Keratinocyte (primary cell): ENCODE data around the gene LIM2. TPM values are rescaled to one million over a fixed set of nuclear protein-coding genes. Genes with fewer than 3 reads are reported as not detected.

Source experiments
- DNase-seq: peaks from one replicate; pipeline ENCODE4 v3.0.0-alpha.2; 2011; ENCODE audit warnings: low read depth, missing footprints, low spot score
- FAIRE-seq: peaks from 2 replicates; lab custom pipeline; 2011; peaks lifted over from hg19 to GRCh38; lab: Jason Lieb, UNC
- H2AFZ ChIP-seq: 2 replicates; pipeline ENCODE4 v1.6.0; 2012; ENCODE audit warnings: low read length, control low read depth, inconsistent platforms; ENCODE audit not compliant: control insufficient read depth
- H3K27ac ChIP-seq: 2 replicates; pipeline ENCODE4 v1.5.1; 2011; ENCODE audit warnings: low read length; ENCODE audit not compliant: control insufficient read depth, insufficient read depth
- H3K27me3 ChIP-seq: 3 replicates; pipeline ENCODE4 v1.6.0; 2011; ENCODE audit warnings: low read length; ENCODE audit not compliant: control insufficient read depth, insufficient read depth; ENCODE audit errors: extremely low read depth
- H3K36me3 ChIP-seq, 2 experiments: 2 replicates in 1 of 2; 3 replicates in 1 of 2; pipeline ENCODE4 v1.5.1; 2011; ENCODE audit warnings: low read length in 2 of 2, mild to moderate bottlenecking in 1 of 2; ENCODE audit not compliant: control insufficient read depth in 2 of 2, insufficient read depth in 2 of 2; ENCODE audit errors: extremely low read depth in 1 of 2
- H3K4me1 ChIP-seq: 3 replicates; pipeline ENCODE4 v1.5.1; 2011; ENCODE audit warnings: low read length; ENCODE audit not compliant: control insufficient read depth, insufficient read depth; ENCODE audit errors: extremely low read depth
- H3K4me2 ChIP-seq: 3 replicates; pipeline ENCODE4 v1.6.0; 2011; ENCODE audit warnings: low read depth, low read length; ENCODE audit not compliant: control insufficient read depth, insufficient read depth; ENCODE audit errors: extremely low read depth
- H3K4me3 ChIP-seq, 3 experiments: fragments of 200-600 bp in 1 of 3; sonication (generic) in 1 of 3; 2 replicates in 2 of 3; 3 replicates in 1 of 3; pipeline ENCODE4 v1.5.1; 2011 to 2016; ENCODE audit warnings: low read length in 3 of 3, mild to moderate bottlenecking in 3 of 3, control low read depth in 2 of 3, inconsistent platforms in 1 of 3, low read depth in 1 of 3, mixed read lengths in 1 of 3, mixed run types in 1 of 3, moderate library complexity in 1 of 3; ENCODE audit not compliant: control insufficient read depth in 2 of 3, insufficient read depth in 2 of 3; ENCODE audit errors: extremely low read depth in 1 of 3
- H3K79me2 ChIP-seq: 2 replicates; pipeline ENCODE4 v1.6.0; 2012; ENCODE audit warnings: low read length; ENCODE audit not compliant: control insufficient read depth, insufficient read depth
- H3K9ac ChIP-seq: 3 replicates; pipeline ENCODE4 v1.6.0; 2011; ENCODE audit warnings: low read length; ENCODE audit not compliant: control insufficient read depth, insufficient read depth; ENCODE audit errors: extremely low read depth
- H3K9me1 ChIP-seq: 3 replicates; pipeline ENCODE4 v1.6.0; 2011; ENCODE audit warnings: low read length; ENCODE audit not compliant: control insufficient read depth, insufficient read depth; ENCODE audit errors: extremely low read depth
- H3K9me3 ChIP-seq: 2 replicates; pipeline ENCODE4 v1.5.1; 2012; ENCODE audit warnings: low read depth, low read length; ENCODE audit not compliant: control insufficient read depth
- H4K20me1 ChIP-seq: 3 replicates; pipeline ENCODE4 v1.6.0; 2011; ENCODE audit warnings: low read length; ENCODE audit not compliant: control insufficient read depth, insufficient read depth; ENCODE audit errors: extremely low read depth
- EZH2 ChIP-seq: IDR thresholded peaks from one replicate; pipeline ENCODE4 v1.6.1; 2012; ENCODE audit warnings: inconsistent platforms, mild to moderate bottlenecking, low read length, moderate library complexity
- dilution Hi-C: fragments of 300-500 bp; cut with MboI; formaldehyde crosslinking; loops from one replicate; pipeline ENCODE4 v1.7.0; 2020; ENCODE audit warnings: low sequenced_read_pairs; ENCODE audit not compliant: extremely low pct_ligation_motif_present
- polyA plus RNA-seq, 5 experiments: library from polyadenylated mRNA; depleted of rRNA in 3 of 5; stranded (reverse) in 3 of 5; stranded (forward) in 1 of 5; unstranded in 1 of 5; fragments of >200 nt; gene quantifications; 1 replicate in 1 of 5; 2 replicates in 3 of 5; 3 replicates in 1 of 5; pipeline versions ENCODE4 v1.2.1 to v1.2.3, GENCODE V29; 2011 to 2012; ENCODE audit warnings: missing spikeins in 2 of 5, low read depth in 1 of 5, low replicate concordance in 1 of 5
- TF ChIP-seq, protein P1 (sequence below), 3 experiments: IDR thresholded peaks in 1 of 3; conservative IDR thresholded peaks in 1 of 3; optimal IDR thresholded peaks in 1 of 3; 2 replicates in 2 of 3; 3 replicates in 1 of 3; pipeline versions ENCODE3 to v1.5.1; 2011; ENCODE audit warnings: low read length in 3 of 3, mild to moderate bottlenecking in 3 of 3, moderate library complexity in 2 of 3, control low read depth in 1 of 3, inconsistent platforms in 1 of 3; ENCODE audit not compliant: insufficient read depth in 2 of 3; ENCODE audit errors: extremely low read depth in 1 of 3

The LIM2 gene
- polyA plus RNA-seq, 1 donor (not counting 4 experiments of a cell fraction or from before 2014, with no cell fraction given): not detected

DNA sequence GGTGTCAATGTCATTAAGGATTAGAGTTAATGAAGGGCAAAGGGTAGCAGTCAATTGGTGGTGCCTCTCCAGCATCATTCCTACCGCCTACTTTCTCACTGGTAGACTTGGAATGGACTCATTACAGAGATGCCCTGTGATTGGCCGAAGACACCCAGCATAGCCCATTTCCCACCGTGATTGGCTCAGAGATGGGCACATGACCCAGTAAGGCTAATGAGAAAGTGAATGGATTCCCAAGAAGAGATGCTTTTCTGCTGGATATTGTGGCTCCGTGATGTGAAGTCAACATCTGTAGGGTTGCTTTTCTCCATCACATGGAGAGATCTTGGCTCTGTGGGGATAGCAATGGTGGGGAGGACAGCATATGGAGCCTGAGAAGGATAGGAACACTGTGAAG, 57.4 kb downstream of the LIM2 start:
- dilution Hi-C loops: no loop called here
- H3K4me3 ChIP-seq: no peak overlapping the region
- DNase-seq (no peak), FAIRE-seq (no peak)
- no peak overlapping the region for H3K27ac ChIP-seq
- TF ChIP-seq, protein P1, sequence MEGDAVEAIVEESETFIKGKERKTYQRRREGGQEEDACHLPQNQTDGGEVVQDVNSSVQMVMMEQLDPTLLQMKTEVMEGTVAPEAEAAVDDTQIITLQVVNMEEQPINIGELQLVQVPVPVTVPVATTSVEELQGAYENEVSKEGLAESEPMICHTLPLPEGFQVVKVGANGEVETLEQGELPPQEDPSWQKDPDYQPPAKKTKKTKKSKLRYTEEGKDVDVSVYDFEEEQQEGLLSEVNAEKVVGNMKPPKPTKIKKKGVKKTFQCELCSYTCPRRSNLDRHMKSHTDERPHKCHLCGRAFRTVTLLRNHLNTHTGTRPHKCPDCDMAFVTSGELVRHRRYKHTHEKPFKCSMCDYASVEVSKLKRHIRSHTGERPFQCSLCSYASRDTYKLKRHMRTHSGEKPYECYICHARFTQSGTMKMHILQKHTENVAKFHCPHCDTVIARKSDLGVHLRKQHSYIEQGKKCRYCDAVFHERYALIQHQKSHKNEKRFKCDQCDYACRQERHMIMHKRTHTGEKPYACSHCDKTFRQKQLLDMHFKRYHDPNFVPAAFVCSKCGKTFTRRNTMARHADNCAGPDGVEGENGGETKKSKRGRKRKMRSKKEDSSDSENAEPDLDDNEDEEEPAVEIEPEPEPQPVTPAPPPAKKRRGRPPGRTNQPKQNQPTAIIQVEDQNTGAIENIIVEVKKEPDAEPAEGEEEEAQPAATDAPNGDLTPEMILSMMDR (optimal IDR thresholded peaks at IDR 0.05 in 1 of 3, IDR thresholded peaks at IDR 0.05 in 1 of 3, conservative IDR thresholded peaks at IDR 0.05 in 1 of 3; ENCODE audit: extremely low read depth in 1 of 3, insufficient read depth in 2 of 3, low read length in 3 of 3): no peak
- no peak for TF ChIP-seq EZH2
- H3K4me2 ChIP-seq: no peak overlapping the region
- H3K36me3 ChIP-seq: no peaks in the 10 kb centered on the region
- H3K9me1 ChIP-seq: no peaks in the 10 kb centered on the region
- no peaks in the 10 kb centered on the region for H4K20me1 ChIP-seq
- H3K4me1 ChIP-seq: no peaks in the 10 kb centered on the region
- H3K79me2 ChIP-seq: no peaks in the 10 kb centered on the region
- H3K9me3 ChIP-seq: no peaks in the 10 kb centered on the region
- peaks cover 10% of the 10 kb centered on the region for H3K27me3 ChIP-seq
- H3K9ac ChIP-seq: no peak overlapping the region
- H2AFZ ChIP-seq: no peak overlapping the region

Other genes starting within 250 kb of the LIM2 start
- not detected in 3 replicates for gene SIGLEC7, start 245.7 kb downstream of the LIM2 start, polyA plus RNA-seq
- gene CD33, start 162.9 kb downstream of the LIM2 start, polyA plus RNA-seq: 0.16 TPM in 1 of 3 replicates, not detected in the others
- not detected in 3 replicates for gene SIGLECL1, start 136.9 kb downstream of the LIM2 start, polyA plus RNA-seq
- not detected in 3 replicates for gene IGLON5, start 76.3 kb downstream of the LIM2 start, polyA plus RNA-seq
- 1.2 to 2.0 TPM (median 1.5 TPM) in 3 replicates for gene VSIG10L, start 45.8 kb downstream of the LIM2 start, polyA plus RNA-seq
- 95.2 to 115 TPM (median 102 TPM) in 3 replicates for gene ETFB, start 21.6 kb downstream of the LIM2 start, polyA plus RNA-seq
- gene CLDND2, start 19.0 kb downstream of the LIM2 start, polyA plus RNA-seq: 0.37 to 1.1 TPM in 2 of 3 replicates, not detected in the other
- not detected in 3 replicates for gene NKG7, start 15.3 kb downstream of the LIM2 start, polyA plus RNA-seq
- not detected in 3 replicates for gene C19orf84, start 2.6 kb upstream of the LIM2 start, polyA plus RNA-seq
- gene SIGLEC10, start 29.7 kb upstream of the LIM2 start, polyA plus RNA-seq: not detected in 3 replicates
- gene SIGLEC8, start 70.5 kb upstream of the LIM2 start, polyA plus RNA-seq: not detected in 3 replicates
- not detected in 3 replicates for gene CEACAM18, start 90.6 kb upstream of the LIM2 start, polyA plus RNA-seq
- gene SIGLEC12, start 113.8 kb upstream of the LIM2 start, polyA plus RNA-seq: not detected in 3 replicates
- not detected in 3 replicates for gene SIGLEC6, start 143.7 kb upstream of the LIM2 start, polyA plus RNA-seq
- gene ZNF175, start 183.3 kb upstream of the LIM2 start, polyA plus RNA-seq: 2.3 to 3.8 TPM (median 3.2 TPM) in 3 replicates
- gene SIGLEC5, start 242.4 kb upstream of the LIM2 start, polyA plus RNA-seq: not detected in 3 replicates